CD4-positive, alpha-beta T cell treated with Interleukin-4 for 4 hours (primary cell): ENCODE measurements around the gene ITGB2.
"Not testable (repeated sequence)": the region's sequence is repeated elsewhere in the genome, so short reads cannot be mapped to it uniquely, and the experiment has no call there.

ENCODE experiments used
- DNase-seq: peaks from one replicate; pipeline ENCODE4 v3.0.0-alpha.2; 2020

Gene ITGB2

GRCh38 chr21:44880405-44881197 lies 40.1 kb downstream of the ITGB2 start:
- DNase-seq = no peak

- not testable (repeated sequence) for DNase-seq
Measured at GRCh38 chr21:44879238-44879637, 41.5 kb downstream of the ITGB2 start.

- no peak for DNase-seq
Measured at GRCh38 chr21:44878053-44878982, 42.4 kb downstream of the ITGB2 start.

- DNase-seq = no peak
Measured at GRCh38 chr21:44876849-44877575, 43.7 kb downstream of the ITGB2 start.

- peak; percentile 51 for DNase-seq
Measured at GRCh38 chr21:44875316-44875700, 45.4 kb downstream of the ITGB2 start.

- DNase-seq = peak; percentile 39
Measured at GRCh38 chr21:44874497-44875315, 46.0 kb downstream of the ITGB2 start.

- DNase-seq = no peak
Measured at GRCh38 chr21:44874240-44874496, 46.5 kb downstream of the ITGB2 start.

- DNase-seq = peak; percentile 98
Measured at GRCh38 chr21:44873356-44874239, 47.1 kb downstream of the ITGB2 start, which contains the start of gene PTTG1IP. PTTG1IP (minus strand) TSS chr21:44873690; CDS start chr21:44873616, 74 bp downstream.

GRCh38 chr21:44872649-44873355 lies 47.9 kb downstream of the ITGB2 start:
- DNase-seq = no peak

- no peak for DNase-seq
Measured at GRCh38 chr21:44872323-44872648, 48.4 kb downstream of the ITGB2 start.

GRCh38 chr21:44871576-44872269 lies 49.0 kb downstream of the ITGB2 start:
- DNase-seq = peak; percentile 44

- no peak for DNase-seq
Measured at GRCh38 chr21:44870748-44871495, 49.8 kb downstream of the ITGB2 start.

- DNase-seq = peak; percentile 67
Measured at GRCh38 chr21:44869781-44870747, 50.6 kb downstream of the ITGB2 start.

- DNase-seq = no peak
Measured at GRCh38 chr21:44868707-44869106, 52.0 kb downstream of the ITGB2 start.

- DNase-seq = peak; percentile 52
Measured at GRCh38 chr21:44867999-44868700, 52.5 kb downstream of the ITGB2 start.

- DNase-seq = no peak
Measured at GRCh38 chr21:44867464-44867863, 53.2 kb downstream of the ITGB2 start.

- DNase-seq = no peak
Measured at GRCh38 chr21:44866780-44867179, 53.9 kb downstream of the ITGB2 start.
